ENCODE results near the gene CHRNA3.
A peak's percentile ranks its signal among the peaks of the same experiment; 100 is the strongest.

The CHRNA3 gene

GRCh38 chr15:78635346-78635745 lies 14.6 kb upstream of the CHRNA3 start:
- DNase-seq: no peak

DNA sequence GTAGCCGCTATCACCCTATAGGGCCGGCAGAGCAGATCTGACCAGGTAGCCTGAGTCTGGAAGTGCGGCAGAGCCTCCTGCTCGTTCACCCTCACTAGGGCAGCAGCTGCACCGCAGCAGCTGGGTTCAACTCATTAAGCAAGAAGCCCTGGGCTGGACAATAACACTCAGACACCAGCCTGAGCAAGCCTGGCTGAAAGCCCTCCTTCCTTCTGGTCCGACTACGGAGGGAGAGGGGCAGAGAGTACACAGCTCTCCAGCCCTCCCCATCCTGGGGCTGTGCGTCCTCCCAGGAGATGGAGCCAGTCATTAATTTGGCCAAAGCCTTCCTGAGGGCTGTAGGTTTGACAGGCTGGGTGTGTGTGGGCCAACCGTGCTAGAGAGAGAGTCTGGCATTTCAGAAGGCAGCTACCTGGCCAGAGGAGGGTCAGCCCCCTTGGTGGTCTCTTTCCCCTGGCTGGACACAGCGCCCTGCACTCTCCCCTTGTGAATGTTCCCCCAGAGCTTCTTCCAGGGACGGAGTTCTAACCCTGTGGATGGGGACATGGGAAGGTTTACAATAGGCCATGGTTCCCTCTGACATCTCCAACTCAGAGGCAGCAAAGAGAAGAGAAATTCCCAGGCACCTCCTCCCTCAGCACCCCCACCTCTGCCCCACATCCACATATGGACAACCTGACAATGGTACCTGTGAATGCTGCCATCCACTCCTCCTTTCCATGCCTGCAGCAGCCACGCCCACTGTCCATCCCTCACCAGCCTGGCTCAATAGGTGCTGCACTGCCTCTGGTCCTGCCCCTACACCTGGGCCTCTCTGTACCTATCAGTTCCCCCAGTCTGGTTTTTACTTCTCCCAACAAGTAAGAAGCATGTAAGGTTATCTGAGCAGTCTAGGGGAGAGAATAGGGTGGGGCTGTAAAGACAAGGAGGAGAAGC lies 13.7 kb upstream of the CHRNA3 start:
- no peak for DNase-seq

DNA sequence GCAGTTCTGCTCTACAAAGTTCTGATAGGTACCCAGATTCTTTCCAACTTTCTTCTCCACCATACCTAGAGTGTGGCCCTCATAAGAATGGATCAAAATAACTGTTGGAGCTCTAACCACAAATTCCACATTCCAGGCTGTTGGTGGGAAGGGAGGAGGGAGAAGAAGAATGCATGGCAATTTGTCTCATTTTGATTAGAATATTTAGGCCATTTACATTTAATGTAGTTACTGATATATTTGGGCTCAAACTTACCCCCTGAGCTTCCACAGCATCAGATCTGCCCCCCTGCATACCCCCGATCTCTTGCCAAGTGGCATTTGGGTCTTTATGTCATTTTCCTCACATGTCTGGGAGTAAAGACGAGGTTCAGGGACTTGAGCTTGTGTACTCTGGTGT lies 12.6 kb upstream of the CHRNA3 start:
- DNase-seq: no peak

- no peak for DNase-seq
These were observed 10.3 kb upstream of the CHRNA3 start for GRCh38 chr15:78630886-78631633.

- no peak for DNase-seq
These were observed 8.9 kb upstream of the CHRNA3 start for GRCh38 chr15:78629716-78630065.

GRCh38 chr15:78629031-78629715 lies 8.4 kb upstream of the CHRNA3 start:
- DNase-seq: no peak

DNA sequence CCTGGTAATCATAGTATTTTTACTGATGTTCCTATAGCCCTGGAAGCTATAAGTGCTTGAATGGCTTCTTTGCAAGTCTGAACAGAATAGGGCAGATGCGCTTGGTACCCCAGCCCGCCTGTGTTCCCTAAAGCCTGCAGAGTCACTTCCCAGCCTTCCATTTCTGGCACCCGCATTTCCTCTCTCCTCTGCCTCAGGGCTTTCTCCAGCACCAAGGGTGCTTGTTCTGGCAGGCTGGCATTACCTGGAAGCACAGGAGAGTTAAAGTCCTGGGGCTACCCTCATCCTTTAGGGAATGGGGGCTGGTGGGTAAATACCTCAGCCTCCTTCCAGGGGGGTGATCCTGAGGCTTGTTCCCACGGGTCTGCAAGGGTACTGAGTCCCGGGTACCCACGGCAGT lies 7.4 kb upstream of the CHRNA3 start:
- DNase-seq: no peak

DNA sequence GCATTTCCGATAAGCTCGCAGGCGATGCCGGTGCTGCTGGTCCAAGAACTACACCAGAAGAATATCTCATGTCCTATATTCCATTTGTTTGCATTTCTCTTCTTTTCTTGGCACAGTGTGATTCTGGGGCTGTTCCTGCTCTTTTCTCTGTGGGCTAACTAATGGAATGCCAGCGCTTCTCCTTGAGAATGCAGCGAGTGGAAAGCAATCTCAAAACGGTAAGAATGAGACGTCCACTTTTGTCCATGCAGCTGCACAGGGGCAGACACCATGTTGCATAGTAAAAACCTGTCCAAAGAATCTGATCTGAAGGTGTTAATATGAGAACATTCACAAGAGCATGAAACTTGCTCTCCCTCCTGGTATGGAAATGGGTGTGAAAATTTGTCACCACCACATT lies 6.6 kb upstream of the CHRNA3 start:
- DNase-seq: no peak

DNA sequence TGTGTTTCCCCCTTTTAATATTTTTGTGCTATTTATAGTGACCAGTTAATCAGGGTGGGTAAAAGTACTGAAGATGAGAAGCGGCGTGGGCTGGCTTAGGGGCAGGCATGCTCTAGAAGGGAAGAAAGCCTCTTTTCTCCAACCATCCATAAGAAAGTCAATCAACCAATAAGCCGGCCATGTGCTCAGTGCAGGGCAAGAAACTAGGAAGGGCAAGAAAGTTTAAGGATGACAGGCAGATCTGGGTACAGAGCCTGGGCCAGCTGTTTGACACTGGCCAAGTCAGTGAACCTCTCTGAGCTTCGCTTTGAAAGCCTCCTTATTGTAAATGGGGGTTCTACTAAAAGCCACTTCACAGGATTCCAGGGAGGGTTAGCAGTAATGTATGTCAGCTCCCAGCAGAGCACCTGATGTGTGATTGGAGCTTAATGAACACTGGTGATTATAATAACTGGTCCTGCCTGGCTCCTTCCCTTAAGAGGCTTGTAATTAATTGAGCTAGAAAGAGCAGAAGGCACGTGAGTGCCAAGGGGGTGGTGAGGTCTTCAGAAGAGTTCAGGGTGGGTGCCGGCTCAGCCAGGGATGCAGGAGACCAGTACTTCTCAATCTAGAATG lies 5.7 kb upstream of the CHRNA3 start:
- peak; percentile 25 for DNase-seq

DNA sequence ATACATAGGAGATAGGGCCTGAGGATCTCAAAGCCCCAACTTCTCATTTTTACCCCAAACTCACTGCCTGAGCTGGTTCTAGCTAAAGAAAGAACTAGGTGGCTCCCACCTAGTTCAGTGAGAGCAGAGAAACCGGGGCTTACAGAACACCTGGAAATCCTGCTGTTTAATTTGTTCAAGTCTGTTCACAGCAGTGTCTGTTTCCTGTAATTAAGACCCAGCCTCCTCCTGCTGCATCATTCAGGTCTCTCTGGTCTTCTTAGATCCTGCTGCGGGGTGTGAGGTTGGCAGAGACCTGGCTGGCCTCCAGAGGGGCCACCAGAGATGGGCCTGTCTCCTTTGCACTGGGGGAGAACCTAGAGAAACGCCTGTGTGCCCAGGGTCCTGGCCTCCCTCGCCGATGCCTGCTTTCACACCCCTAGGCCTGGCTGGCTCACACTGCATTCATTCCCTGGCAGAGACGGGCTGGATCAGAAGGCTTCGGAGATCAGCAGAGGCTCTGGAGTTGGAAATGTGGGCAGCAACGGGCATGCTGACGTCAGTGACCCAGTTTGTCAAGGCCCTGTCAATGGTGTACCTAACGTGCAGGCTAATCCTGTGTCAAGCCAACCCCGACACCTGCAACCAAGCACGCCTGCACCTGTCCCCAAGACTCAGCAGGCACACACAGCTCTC lies 4.9 kb upstream of the CHRNA3 start:
- DNase-seq: peak; percentile 89

DNA sequence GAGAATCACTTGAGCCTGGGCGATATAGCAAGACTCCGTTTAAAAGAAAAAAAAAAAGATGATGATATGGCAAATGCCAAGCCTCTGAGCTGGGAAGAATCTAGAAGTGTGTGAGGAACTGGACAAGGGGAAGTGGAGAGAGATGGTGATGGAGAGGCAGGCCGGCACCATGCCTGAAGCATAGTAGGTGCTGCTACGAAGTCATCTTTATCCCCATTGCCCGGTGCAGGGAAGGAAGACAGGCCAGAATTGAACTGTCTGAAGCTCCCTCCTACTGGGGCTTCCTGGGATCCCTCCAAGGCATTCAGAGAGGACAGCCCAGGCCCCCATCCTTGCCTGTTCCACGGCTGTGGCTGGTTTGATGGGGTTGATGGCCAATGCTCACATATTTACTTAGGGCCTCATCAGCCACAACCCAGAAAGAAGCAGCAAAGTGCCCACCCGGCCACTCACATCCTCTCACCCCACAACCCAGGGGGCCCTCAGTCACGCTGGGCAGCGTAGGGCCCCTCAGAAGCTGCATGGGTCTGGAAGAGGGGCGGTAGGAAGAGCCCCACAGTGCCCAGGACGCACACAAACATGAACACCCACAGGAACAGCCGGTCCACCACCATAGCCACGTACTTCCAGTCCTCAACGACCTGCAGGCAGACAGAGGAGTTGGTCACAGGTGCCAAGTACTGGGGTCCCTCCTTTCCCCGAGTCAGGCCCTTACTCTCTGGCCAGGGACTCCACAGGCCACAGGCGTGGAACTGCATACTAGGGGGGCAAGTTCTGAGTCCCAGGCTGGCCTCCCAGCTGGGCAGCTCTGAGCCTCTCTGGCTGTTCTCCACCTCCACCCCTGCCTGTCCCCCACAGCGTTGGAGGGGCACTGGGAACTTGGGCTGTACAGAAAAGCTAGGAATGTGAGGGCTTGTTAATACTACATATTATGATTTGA lies 4.1 kb upstream of the CHRNA3 start:
- peak; percentile 31 for DNase-seq

DNA sequence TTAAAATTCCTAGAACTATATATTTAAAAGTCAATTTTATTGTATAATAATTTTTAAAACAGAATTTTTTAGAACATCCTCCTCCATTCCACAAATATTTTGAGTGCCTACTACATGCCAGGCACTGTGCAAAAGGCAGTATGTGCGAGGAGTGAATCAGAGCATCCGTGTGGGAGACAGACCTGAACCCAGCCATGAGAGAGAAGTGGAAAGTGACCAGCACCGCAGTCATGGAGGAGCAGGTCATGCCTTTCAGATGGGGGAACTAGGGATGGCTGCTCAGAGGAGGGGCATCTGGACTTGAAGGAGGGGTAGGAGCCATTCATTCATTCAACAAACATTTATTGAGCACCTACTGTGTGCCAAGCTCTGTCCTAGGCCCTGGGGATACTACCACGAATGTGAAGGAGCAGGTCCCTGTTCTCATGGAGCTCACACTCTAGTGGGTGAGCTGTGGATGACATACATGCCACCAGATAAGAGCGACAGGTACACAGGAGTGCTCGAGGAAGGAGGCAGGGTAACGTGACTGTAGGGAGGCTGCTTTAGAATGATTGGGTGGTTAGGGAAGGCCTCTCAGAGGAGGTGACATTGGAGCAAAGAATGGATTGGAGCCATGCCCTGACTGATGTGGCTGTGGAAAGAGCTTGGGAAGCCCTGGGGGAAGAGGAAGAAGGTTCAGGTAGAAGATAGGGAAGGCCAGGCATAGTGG lies 3.1 kb upstream of the CHRNA3 start:
- no peak for DNase-seq

DNA sequence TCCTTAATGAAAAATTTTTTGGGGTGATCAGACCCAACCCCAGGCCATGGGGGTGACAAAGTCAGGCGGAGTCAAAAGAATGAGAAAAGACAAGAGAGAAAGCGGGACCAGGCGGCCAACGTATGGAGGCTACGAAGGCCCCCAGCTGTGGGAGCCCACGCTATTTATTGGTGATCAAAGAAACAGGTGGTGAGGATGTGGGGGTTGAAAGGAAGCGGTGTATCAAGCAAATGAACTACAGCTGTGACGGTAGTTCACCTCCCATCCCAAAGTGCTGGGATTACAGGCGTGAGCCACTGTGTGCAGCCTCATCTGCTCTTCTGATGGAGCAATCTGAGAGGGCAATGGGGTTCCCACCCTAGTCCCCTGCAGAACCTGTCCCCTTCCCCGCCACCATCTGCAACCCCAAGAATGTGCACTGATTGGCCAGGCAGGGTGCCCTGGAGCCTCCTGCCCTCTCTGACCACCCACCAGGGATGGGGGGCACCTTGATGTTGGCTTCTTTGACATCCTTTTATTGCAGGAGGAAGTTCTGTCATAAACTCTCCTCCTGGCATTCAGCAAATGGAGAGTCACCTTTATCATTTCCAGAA lies 1.1 kb upstream of the CHRNA3 start:
- no peak for DNase-seq

- peak; percentile 49 for DNase-seq
These were observed 722 bp downstream of the CHRNA3 start for GRCh38 chr15:78620021-78620526.

GRCh38 chr15:78619022-78619950 lies 1.5 kb downstream of the CHRNA3 start:
- DNase-seq: no peak

DNA sequence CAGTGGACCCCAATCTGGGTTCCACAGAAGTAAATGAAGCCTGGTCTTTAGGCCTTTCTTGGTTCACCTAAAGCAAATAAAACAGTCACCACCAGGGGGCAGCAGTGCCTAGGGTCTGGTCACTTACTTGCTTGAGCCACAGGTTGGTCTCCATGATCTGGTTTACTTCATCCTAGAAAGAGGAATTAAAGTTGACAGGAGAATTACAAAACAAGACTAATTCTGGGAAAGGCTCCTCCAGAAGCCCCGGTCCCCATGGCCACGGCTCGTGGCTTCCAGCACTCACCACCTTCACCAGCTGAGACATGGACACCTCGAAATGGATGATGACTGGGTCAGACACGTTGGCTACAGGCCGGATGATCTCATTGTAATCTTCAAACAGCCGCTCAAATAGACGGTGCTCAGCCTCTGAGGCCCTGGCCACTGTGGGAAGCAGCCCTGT lies 2.3 kb downstream of the CHRNA3 start:
- DNase-seq: peak; percentile 77

- no peak for DNase-seq
These were observed 2.7 kb downstream of the CHRNA3 start for GRCh38 chr15:78618064-78618463.

GRCh38 chr15:78617516-78617915 lies 3.3 kb downstream of the CHRNA3 start:
- DNase-seq: peak; percentile 55

- no peak for DNase-seq
These were observed 3.7 kb downstream of the CHRNA3 start for GRCh38 chr15:78617076-78617475.

Data from NCI-H146 (cell line).